NCI-H2227 (cell line): ENCODE data around the gene MSGN1.

ENCODE experiments used
- DNase-seq: peaks from one replicate; lab custom pipeline; 2025; ENCODE audit not compliant: unreplicated experiment; lab: John Stamatoyannopoulos, UW

The MSGN1 gene

GRCh38 chr2:17816396-17817245, at the start of gene MSGN1:
TSS of gene MSGN1 (plus strand) at chr2:17816460. CDS start at chr2:17816519, 59 bp downstream.
- DNase-seq, result no peak

GRCh38 chr2:17768894-17769293, 47.4 kb upstream of the MSGN1 start:
- no peak for DNase-seq

- no peak for DNase-seq
These were observed 44.3 kb upstream of the MSGN1 start for GRCh38 chr2:17771956-17772355.

GRCh38 chr2:17772532-17772931, 43.7 kb upstream of the MSGN1 start:
- DNase-seq, result no peak

- DNase-seq, result no peak
These were observed 35.7 kb upstream of the MSGN1 start for GRCh38 chr2:17780546-17780945.

- DNase-seq, result no peak
These were observed 34.8 kb upstream of the MSGN1 start for GRCh38 chr2:17781482-17781881.

- DNase-seq, result no peak
These were observed 29.5 kb upstream of the MSGN1 start for GRCh38 chr2:17786727-17787126.

GRCh38 chr2:17788773-17789172, 27.5 kb upstream of the MSGN1 start:
- DNase-seq, result no peak

GRCh38 chr2:17790536-17790935, 25.7 kb upstream of the MSGN1 start:
- no peak for DNase-seq

- no peak for DNase-seq
These were observed 25.0 kb upstream of the MSGN1 start for GRCh38 chr2:17791121-17791816.

GRCh38 chr2:17791817-17792130, 24.5 kb upstream of the MSGN1 start:
- DNase-seq, result no peak

GRCh38 chr2:17792515-17792914, 23.7 kb upstream of the MSGN1 start:
- no peak for DNase-seq

- DNase-seq, result no peak
These were observed 23.0 kb upstream of the MSGN1 start for GRCh38 chr2:17793296-17793695.

- DNase-seq, result no peak
These were observed 22.4 kb upstream of the MSGN1 start for GRCh38 chr2:17793803-17794354.

GRCh38 chr2:17795309-17795708, 21.0 kb upstream of the MSGN1 start:
- no peak for DNase-seq

GRCh38 chr2:17798338-17798737, 17.9 kb upstream of the MSGN1 start:
- no peak for DNase-seq

- DNase-seq, result no peak
These were observed 16.7 kb upstream of the MSGN1 start for GRCh38 chr2:17799301-17800120.

- DNase-seq, result peak; percentile 57
These were observed 16.0 kb upstream of the MSGN1 start for GRCh38 chr2:17800219-17800618.

- no peak for DNase-seq
These were observed 15.4 kb upstream of the MSGN1 start for GRCh38 chr2:17800693-17801458.

- no peak for DNase-seq
These were observed 12.8 kb upstream of the MSGN1 start for GRCh38 chr2:17803497-17803896.

GRCh38 chr2:17804358-17804757, 11.9 kb upstream of the MSGN1 start:
- no peak for DNase-seq
